CD4-positive, alpha-beta T cell (primary cell): ENCODE measurements around the gene DENND2A. TPM values are rescaled to one million over a fixed set of nuclear protein-coding genes. Genes with fewer than 3 reads are reported as not detected.

Experiments used
- ATAC-seq: fragments of 200-7000 bp; cut with Tn5 transposase; one replicate; pipeline ENCODE4 v1.10.0; 2022; ENCODE audit warnings: mild to moderate bottlenecking; ENCODE audit not compliant: poor library complexity
- CTCF ChIA-PET: fragments of 350-600 bp; sonication (Branson Sonifier 250); formaldehyde crosslinking; loops from one replicate; lab custom pipeline; 2021; ENCODE audit warnings: antibody characterized with exemption, inconsistent platforms; lab: Charles Lee
- POLR2A ChIA-PET: fragments of 350-600 bp; sonication (Branson Sonifier 250); formaldehyde crosslinking; loops from one replicate; lab custom pipeline; 2021; ENCODE audit warnings: antibody characterized with exemption, inconsistent platforms; lab: Charles Lee
- DNase-seq, 14 experiments: peaks; one replicate each; pipeline ENCODE4 v3.0.0-alpha.2; 2013 to 2020; ENCODE audit warnings: mixed read lengths in 2 of 14
- H3K27ac ChIP-seq, 2 donors: one replicate each; pipeline versions ENCODE4 v1.5.1 to v1.7.0; 2013; ENCODE audit warnings: low read length in 2 of 2, low read depth in 1 of 2, mild to moderate bottlenecking in 1 of 2
- H3K27me3 ChIP-seq, 2 experiments: 1 replicate in 1 of 2; 2 replicates in 1 of 2; pipeline versions ENCODE4 v1.6.1 to v1.7.0; 2013; ENCODE audit warnings: low read length in 2 of 2, control low read depth in 1 of 2, mild to moderate bottlenecking in 1 of 2, moderate library complexity in 1 of 2; ENCODE audit not compliant: insufficient read depth in 2 of 2, control insufficient read depth in 1 of 2
- H3K36me3 ChIP-seq: one replicate; pipeline ENCODE4 v1.6.1; 2013; ENCODE audit warnings: low read length, control low read depth; ENCODE audit not compliant: insufficient read depth
- H3K4me1 ChIP-seq: one replicate; pipeline ENCODE4 v1.6.1; 2013; ENCODE audit warnings: low read length, control low read depth; ENCODE audit not compliant: insufficient read depth
- H3K4me3 ChIP-seq: one replicate; pipeline ENCODE4 v1.5.1; 2013; ENCODE audit warnings: mild to moderate bottlenecking, low read length, moderate library complexity
- H3K9me3 ChIP-seq, 2 experiments: 1 replicate in 1 of 2; 2 replicates in 1 of 2; pipeline versions ENCODE4 v1.6.1 to v1.7.0; 2013; ENCODE audit warnings: low read length in 2 of 2, mild to moderate bottlenecking in 2 of 2, control low read depth in 1 of 2, moderate library complexity in 1 of 2; ENCODE audit not compliant: control insufficient read depth in 1 of 2, insufficient read depth in 1 of 2
- H3K27ac Mint-ChIP-seq: one replicate; pipeline ENCODE4 v1.8.0; 2020; ENCODE audit warnings: mixed read lengths
- H3K27me3 Mint-ChIP-seq: one replicate; pipeline ENCODE4 v1.8.0; 2021; ENCODE audit warnings: mixed read lengths
- H3K36me3 Mint-ChIP-seq: one replicate; pipeline ENCODE4 v1.8.0; 2021; ENCODE audit warnings: low read depth, mixed read lengths
- H3K4me1 Mint-ChIP-seq: one replicate; pipeline ENCODE4 v1.8.0; 2021; ENCODE audit warnings: low read depth, mixed read lengths
- H3K4me3 Mint-ChIP-seq: one replicate; pipeline ENCODE4 v1.8.0; 2020; ENCODE audit warnings: mild to moderate bottlenecking, mixed read lengths
- H3K9me3 Mint-ChIP-seq: one replicate; pipeline ENCODE4 v1.8.0; 2020; ENCODE audit warnings: mixed read lengths
- CTCF ChIP-seq: fragments of 200-600 bp; IDR thresholded peaks from one replicate; pipeline ENCODE4 v1.8.0; 2022; ENCODE audit warnings: antibody characterized with exemption, mild to moderate bottlenecking
- intact Hi-C, 2 experiments: fragments of 100-400 bp; cut with DNase I in 1 of 2; cut with micrococcal nuclease in 1 of 2; formaldehyde crosslinking; loops; one replicate each; pipeline versions ENCODE4 v1.15.1 to v1.9.0; 2023 to 2025; cut with DNase I, micrococcal nuclease
- total RNA-seq, 174 experiments: library from RNA in 2 of 174; stranded (reverse) in 2 of 174; gene quantifications; one replicate each; pipeline ENCODE4 v1.2.3 and lab custom pipeline; 2021 to 2026

DENND2A gene
- total RNA-seq, 2 experiments from 2014 or later = not detected

GRCh38 chr7:140476698-140477261 is 163.8 kb downstream of the DENND2A start:
- peak overlapping the region; percentile 90 for H3K4me3 Mint-ChIP-seq
- no peaks in the 10 kb centered on the region for H3K27me3 Mint-ChIP-seq
- ChIA-PET POLR2A (interaction anchor here (0.6 to 4.9 kb wide), 13 partner anchors 9 to 1261 kb away, joined by 3 to 43 read pairs (median 4); partner anchors contain the start of genes ADCK2, KDM7A, MRPS33 and NDUFB2), CTCF (interaction anchor here (0.7 to 5.8 kb wide), 5 partner anchors 16 to 855 kb away, joined by 3 to 34 read pairs (median 3); no protein-coding TSS in a partner anchor)
- peaks cover 4% of the 10 kb centered on the region for H3K36me3 ChIP-seq
- ATAC-seq (no peak), DNase-seq (no peak)
- TF ChIP-seq CTCF = no peak
- intact Hi-C loops = loop anchor here in 1 of 2 experiments (1.0 to 10.0 kb wide), 6 partner anchors 17 to 536 kb away; partner anchors contain the start of genes ADCK2, MRPS33, PARP12 and RAB19
- H3K4me1 Mint-ChIP-seq = peaks cover 36% of the 10 kb centered on the region
- peaks cover 27% of the 10 kb centered on the region for H3K36me3 Mint-ChIP-seq
- H3K27me3 ChIP-seq = no peaks in the 10 kb centered on the region
- no peaks in the 10 kb centered on the region for H3K9me3 ChIP-seq
- peaks cover 33% of the 10 kb centered on the region for H3K4me1 ChIP-seq
- peak overlapping the region; percentile 85 for H3K27ac Mint-ChIP-seq
- H3K4me3 ChIP-seq = peak overlapping the region; percentile 91
- no peaks in the 10 kb centered on the region for H3K9me3 Mint-ChIP-seq
- peak overlapping the region in 1 of 2 donors; percentile 68 for H3K27ac ChIP-seq

GRCh38 chr7:140475747-140476333 is 164.8 kb downstream of the DENND2A start:
- intact Hi-C loops = loop anchor here (1.0 to 10.0 kb wide), 7 partner anchors 17 to 1057 kb away; partner anchors contain the start of genes ADCK2 (in 1 of the 2), MRPS33 (in 1 of the 2), PARP12 (in 1 of the 2) and RAB19 (in 1 of the 2)
- peak; percentile 89 for TF ChIP-seq CTCF
- Histone ChIP-seq H3K9me3 (no peaks in the 10 kb centered on the region), H3K27me3 (no peaks in the 10 kb centered on the region), H3K36me3 (peaks cover 10% of the 10 kb centered on the region), H3K27ac (no peak overlapping the region), H3K4me3 (no peak overlapping the region), H3K4me1 (peaks cover 33% of the 10 kb centered on the region)
- Mint-ChIP-seq H3K36me3 (peaks cover 33% of the 10 kb centered on the region), H3K9me3 (no peaks in the 10 kb centered on the region), H3K27me3 (no peaks in the 10 kb centered on the region), H3K4me3 (peak overlapping the region; percentile 85), H3K27ac (peak overlapping the region; percentile 75), H3K4me1 (peaks cover 39% of the 10 kb centered on the region)
- ATAC-seq = no peak
- CTCF ChIA-PET = interaction anchor here (0.6 to 5.8 kb wide), 4 partner anchors 17 to 537 kb away, joined by 3 to 34 read pairs (median 3); no protein-coding TSS in a partner anchor
- POLR2A ChIA-PET = interaction anchor here (1.5 to 4.9 kb wide), 3 partner anchors 16 to 538 kb away, joined by 5 to 43 read pairs (median 33); partner anchors contain the start of genes ADCK2 and MRPS33
- DNase-seq = peak in 13 of 14 experiments; percentile 12 to 77 (median 39)

Other genes starting within 250 kb of the DENND2A start
- 10 to 100 TPM; 23.5 to 25.6 TPM for gene SLC37A3, start 242.3 kb downstream of the DENND2A start, total RNA-seq
- gene RAB19, start 236.8 kb downstream of the DENND2A start, total RNA-seq = 1 to 10 TPM; 1.6 to 2.8 TPM
- 100 to 1,000 TPM; 115 to 129 TPM for gene MKRN1, start 161.3 kb downstream of the DENND2A start, total RNA-seq
- 10 to 100 TPM; 14.8 to 15.7 TPM for gene ADCK2, start 32.1 kb upstream of the DENND2A start, total RNA-seq
- 10 to 100 TPM; 73.7 to 84.4 TPM for gene NDUFB2, start 55.9 kb upstream of the DENND2A start, total RNA-seq